NCI-H128 (cell line): Measurements from ENCODE around the gene FCRL3.

Experiments
- DNase-seq: peaks from one replicate; lab custom pipeline; 2025; ENCODE audit not compliant: unreplicated experiment; lab: John Stamatoyannopoulos, UW

Gene FCRL3

GRCh38 chr1:157691285-157691920, 9.2 kb downstream of the FCRL3 start:
- no peak for DNase-seq

GRCh38 chr1:157682710-157683437, 17.7 kb downstream of the FCRL3 start:
- no peak for DNase-seq

- no peak for DNase-seq
Measured at GRCh38 chr1:157678721-157679120, 21.8 kb downstream of the FCRL3 start.

- no peak for DNase-seq
Measured at GRCh38 chr1:157673008-157673407, 27.6 kb downstream of the FCRL3 start.

- no peak for DNase-seq
Measured at GRCh38 chr1:157671895-157672294, 28.7 kb downstream of the FCRL3 start.

GRCh38 chr1:157659576-157660247, 40.9 kb downstream of the FCRL3 start:
- DNase-seq: no peak

- no peak for DNase-seq
Measured at GRCh38 chr1:157658571-157658970, 42.0 kb downstream of the FCRL3 start.

- DNase-seq: no peak
Measured at GRCh38 chr1:157653494-157653873, 47.1 kb downstream of the FCRL3 start.

GRCh38 chr1:157652859-157653493, 47.6 kb downstream of the FCRL3 start:
- no peak for DNase-seq

GRCh38 chr1:157648317-157648716, 52.3 kb downstream of the FCRL3 start:
- DNase-seq: no peak

GRCh38 chr1:157646144-157646543, 54.4 kb downstream of the FCRL3 start:
- DNase-seq: no peak

GRCh38 chr1:157641177-157641576, 59.4 kb downstream of the FCRL3 start:
- DNase-seq: no peak

- DNase-seq: no peak
Measured at GRCh38 chr1:157639800-157640199, 60.8 kb downstream of the FCRL3 start.

- no peak for DNase-seq
Measured at GRCh38 chr1:157628773-157629172, 71.8 kb downstream of the FCRL3 start.
